HEK293 (cell line): ENCODE data around the gene GLI1.
"Not testable (repeated sequence)": the region's sequence is repeated elsewhere in the genome, so short reads cannot be mapped to it uniquely, and the experiment has no call there.

Source experiments
- CTCF ChIP-seq: fragments of 450-650 bp; formaldehyde crosslinking; IDR thresholded peaks from 2 replicates; pipeline ENCODE4 v1.5.1; 2016; ENCODE audit warnings: missing biosample characterization, missing genetic modification characterization
- HOXA7 ChIP-seq: sonication (generic); formaldehyde crosslinking; IDR thresholded peaks from 2 replicates; pipeline ENCODE4 v1.8.1; 2022; ENCODE audit warnings: missing genetic modification reagents, borderline replicate concordance

GRCh38 chr12:57414160-57414559, 45.4 kb upstream of the GLI1 start:
- TF ChIP-seq HOXA7 (CRISPR knock-in tag); CTCF (tag by site-specific recombination): not testable (repeated sequence)
